GM18499 (cell line): ENCODE measurements around the gene RBM26.

Experiments
- ATAC-seq: cut with Tn5 transposase; IDR thresholded peaks from one replicate; pipeline ENCODE4 v1.9.1; 2021; ENCODE audit warnings: moderate number of reproducible peaks; ENCODE audit not compliant: insufficient read depth, unreplicated experiment

The RBM26 gene

DNA sequence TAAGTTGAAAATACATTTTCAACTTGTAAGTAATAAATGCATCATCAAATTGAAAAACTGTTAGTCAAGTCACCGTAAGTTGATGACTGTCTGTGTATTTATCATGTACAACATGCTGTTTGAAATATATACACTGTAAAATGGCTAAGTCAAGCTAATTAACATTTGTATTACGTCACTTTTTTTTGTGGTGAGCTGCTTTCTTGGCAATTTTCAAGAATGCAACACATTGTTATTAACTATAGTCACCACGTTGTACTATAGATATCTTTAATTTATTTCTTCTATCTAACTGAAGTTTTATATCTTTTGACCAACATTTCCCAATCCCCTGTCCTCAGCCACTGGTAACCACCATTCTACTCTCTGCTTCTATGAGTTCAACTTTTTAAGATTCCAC lies 57.0 kb downstream of the RBM26 start:
- no peak for ATAC-seq

DNA sequence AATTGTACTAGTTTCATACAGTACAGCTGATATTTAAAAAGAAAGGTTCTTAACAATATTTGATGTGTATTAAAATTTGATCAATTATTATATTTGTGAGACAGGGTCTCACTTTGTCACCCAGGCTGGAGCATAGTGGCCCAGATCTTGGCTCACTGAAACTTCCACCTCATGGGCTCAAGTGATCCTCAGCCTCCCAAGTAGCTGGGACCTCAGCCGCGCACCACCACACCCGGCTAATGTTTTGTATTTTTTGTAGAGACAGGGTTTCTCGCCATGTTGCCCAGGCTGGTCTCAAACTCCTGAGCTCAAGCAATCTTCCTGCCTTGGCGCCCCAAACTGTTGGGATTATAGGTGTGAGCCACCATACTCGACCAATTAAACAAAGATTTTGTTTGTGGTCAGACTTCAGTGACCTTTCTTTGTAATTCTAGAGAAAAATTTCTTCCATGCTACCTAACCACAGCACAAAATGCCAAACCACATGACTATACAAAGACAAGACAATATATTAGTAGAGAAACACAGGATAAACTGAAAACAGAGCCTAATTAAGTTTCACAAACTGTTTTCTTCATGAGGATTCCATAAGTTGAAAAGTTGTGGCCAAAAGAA lies 59.6 kb downstream of the RBM26 start:
- ATAC-seq, result no peak

DNA sequence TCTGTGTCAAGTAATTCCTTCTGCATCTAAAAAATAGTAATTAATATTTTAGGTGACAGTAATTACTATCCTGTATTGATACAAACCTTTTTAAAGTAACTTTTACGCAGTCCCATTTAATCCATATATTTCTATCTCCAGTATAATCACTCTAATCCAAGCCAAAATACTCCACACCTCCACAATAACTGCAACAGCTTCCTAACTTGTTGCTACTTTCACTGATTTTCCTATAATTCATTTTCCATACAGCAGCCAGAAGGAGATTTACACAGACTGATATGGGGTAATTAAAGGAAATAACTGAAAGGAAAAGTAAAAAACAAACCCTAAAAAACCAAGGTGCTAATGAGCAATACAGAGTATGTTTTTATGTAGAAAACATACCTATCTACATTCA lies 64.9 kb downstream of the RBM26 start:
- ATAC-seq, result no peak

GRCh38 chr13:79340490-79340889 lies 65.6 kb downstream of the RBM26 start:
- ATAC-seq, result no peak

DNA sequence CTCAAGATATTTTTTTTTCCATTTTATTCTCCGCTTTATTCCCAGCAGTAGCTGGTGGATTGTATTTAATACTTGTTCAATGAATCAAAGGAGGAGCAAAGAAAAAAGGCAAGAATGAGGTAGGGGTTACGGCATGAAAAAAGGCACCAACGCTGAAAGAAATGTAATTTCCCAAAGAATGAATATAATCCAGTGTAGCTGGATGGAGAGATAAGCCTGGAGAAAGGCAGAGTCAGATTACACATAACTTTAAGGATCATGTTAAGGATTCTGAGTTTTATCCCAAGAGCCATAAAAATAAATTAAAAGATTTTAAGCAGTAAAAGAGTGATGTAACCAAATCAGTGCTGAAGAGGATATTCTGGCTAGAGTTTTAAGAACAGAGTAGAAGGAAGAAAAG lies 67.7 kb downstream of the RBM26 start:
- no peak for ATAC-seq

GRCh38 chr13:79336966-79337365 lies 69.1 kb downstream of the RBM26 start:
- ATAC-seq, result no peak

DNA sequence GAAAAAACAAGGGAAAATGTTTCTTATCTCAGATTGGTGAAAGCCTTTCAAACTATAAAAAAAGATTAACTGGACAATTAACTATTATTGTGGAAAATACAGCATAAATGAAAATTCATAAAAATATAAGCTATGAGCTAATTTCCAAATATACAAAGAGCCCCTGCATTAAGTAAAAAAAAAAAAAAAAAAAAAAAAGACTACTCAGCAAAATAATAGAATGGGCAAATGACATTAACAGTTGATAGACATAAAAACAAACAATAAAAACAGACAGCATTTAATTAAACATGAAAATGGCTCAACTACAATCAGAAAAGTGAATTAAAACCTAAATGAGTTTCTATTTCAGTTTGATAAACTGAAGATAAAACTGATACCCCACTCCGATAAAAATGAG lies 77.5 kb downstream of the RBM26 start:
- no peak for ATAC-seq

GRCh38 chr13:79320433-79320832 lies 85.6 kb downstream of the RBM26 start:
- ATAC-seq, result no peak

DNA sequence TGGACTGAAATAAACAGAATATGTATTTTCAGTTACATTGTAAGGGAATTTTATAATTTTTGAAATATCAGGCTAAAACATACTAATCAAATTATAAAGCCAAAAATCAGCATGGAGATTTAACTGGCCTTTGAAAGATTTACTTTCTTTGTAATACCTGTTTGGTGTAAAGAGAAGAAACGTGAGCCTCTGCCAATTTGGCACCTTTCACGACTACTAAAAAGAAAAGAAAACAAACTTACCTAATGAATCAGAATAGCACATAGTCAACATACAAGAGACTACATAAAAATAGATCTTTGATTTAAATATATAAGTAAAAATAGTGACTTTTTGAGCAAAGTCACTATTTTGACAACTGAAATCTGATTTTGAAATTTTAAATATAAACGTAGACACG lies 87.4 kb downstream of the RBM26 start:
- no peak for ATAC-seq

- ATAC-seq, result no peak
These were observed 88.2 kb downstream of the RBM26 start for GRCh38 chr13:79317856-79318255.

- ATAC-seq, result no peak
These were observed 91.4 kb downstream of the RBM26 start for GRCh38 chr13:79314652-79315051.

- no peak for ATAC-seq
These were observed 93.7 kb downstream of the RBM26 start for GRCh38 chr13:79312340-79312855.

DNA sequence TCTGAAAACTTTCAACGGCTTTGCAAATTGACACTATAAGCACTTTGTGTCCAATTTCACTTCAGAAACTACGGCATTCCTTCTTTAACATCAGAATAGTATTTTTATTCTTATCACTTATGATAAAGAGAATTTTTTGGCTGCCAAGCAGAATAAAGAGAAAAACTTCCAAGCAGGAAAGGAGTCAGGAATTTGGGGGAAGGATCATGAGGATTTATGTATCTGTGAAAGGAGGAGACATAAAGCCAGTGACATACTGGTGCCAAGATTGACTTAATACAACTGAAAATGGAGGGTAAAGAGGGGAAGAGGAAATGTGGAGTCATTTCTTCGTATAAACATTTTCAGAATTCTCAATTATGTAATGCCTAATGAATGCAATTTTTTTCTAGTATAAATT lies 94.7 kb downstream of the RBM26 start:
- no peak for ATAC-seq

- ATAC-seq, result no peak
These were observed 96.4 kb downstream of the RBM26 start for GRCh38 chr13:79309690-79310089.

- ATAC-seq, result no peak
These were observed 98.2 kb downstream of the RBM26 start for GRCh38 chr13:79307866-79308298.

GRCh38 chr13:79307433-79307861 lies 98.6 kb downstream of the RBM26 start:
- no peak for ATAC-seq

DNA sequence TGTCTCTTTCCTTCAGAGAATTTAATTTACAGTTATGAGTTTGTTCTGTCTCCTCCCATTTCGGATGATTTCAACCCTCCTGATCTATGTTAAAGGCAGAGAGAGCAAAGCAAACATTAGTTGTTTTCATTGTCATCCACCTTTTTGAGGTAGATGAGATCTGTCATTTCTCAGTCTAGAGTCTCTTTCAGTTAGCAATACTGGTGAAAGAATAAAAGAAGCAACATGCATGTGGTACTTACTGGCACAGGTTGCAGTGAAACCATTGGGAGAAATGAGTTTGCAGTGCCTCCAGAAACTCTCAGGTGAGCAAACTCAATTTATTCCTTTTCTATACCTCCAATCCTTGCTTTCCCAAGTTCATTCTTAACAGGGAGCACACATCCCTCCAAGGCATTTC lies 99.4 kb downstream of the RBM26 start:
- no peak for ATAC-seq

- ATAC-seq, result peak; percentile 67
These were observed 108.9 kb downstream of the RBM26 start for GRCh38 chr13:79297128-79297527.

DNA sequence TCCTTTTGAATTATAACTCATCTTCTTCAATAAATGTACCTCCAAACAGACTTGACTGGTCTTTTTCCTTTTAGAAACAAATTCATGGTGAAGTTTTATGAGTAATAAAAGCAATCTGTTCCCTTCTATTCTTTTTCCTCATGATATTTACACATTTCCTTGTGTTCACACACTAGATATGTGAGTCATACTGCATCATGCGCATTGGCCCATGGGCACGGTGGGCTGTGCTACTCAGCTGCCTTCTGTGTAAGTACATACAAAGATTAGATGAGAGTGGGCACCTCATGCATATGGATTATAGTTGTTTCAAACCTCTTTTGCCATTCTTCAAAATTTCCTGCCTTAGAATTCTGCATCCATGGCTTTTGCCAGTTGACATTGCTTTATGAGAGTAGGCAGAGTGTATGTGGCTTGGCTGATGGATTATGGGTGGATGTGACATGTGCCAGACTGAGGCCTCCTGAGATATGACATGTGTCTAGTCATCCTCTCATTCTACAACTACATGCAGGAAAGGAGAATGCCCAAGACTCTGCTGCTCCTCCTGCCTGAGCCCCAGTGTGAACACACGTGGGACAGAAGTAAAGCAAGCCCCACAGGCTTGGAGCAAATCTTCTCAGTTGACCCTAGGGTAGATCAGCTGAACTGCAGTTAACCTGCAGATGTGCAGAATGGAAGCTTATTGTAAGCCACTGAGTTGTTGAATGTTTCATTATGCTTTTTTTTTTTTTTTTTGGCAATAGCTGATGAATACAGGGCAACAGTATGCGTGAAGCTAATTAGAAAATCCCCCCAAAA lies 109.9 kb downstream of the RBM26 start:
- ATAC-seq, result no peak

GRCh38 chr13:79290595-79291244 lies 115.3 kb downstream of the RBM26 start:
- ATAC-seq, result no peak

- ATAC-seq, result no peak
These were observed 116.5 kb downstream of the RBM26 start for GRCh38 chr13:79289571-79289970.
